Bronchial epithelial cell (primary cell): Measurements from ENCODE around the gene AWAT2. TPM values are rescaled to one million over a fixed set of nuclear protein-coding genes. Genes with fewer than 3 reads are reported as not detected.
A peak's percentile ranks its signal among the peaks of the same experiment; 100 is the strongest.

Experiments used
- DNase-seq: peaks from one replicate; pipeline ENCODE4 v3.0.0-alpha.2; 2010; ENCODE audit warnings: low read depth
- FAIRE-seq: peaks from 2 replicates; lab custom pipeline; 2011; peaks lifted over from hg19 to GRCh38; lab: Jason Lieb, UNC
- H3K27me3 ChIP-seq: 2 replicates; pipeline ENCODE4 v1.5.1; 2011; ENCODE audit warnings: low read length; ENCODE audit not compliant: control insufficient read depth, insufficient read depth
- H3K36me3 ChIP-seq: 2 replicates; pipeline ENCODE4 v1.5.1; 2011; ENCODE audit warnings: low read length; ENCODE audit not compliant: control insufficient read depth, insufficient read depth
- H3K4me3 ChIP-seq: 2 replicates; pipeline ENCODE4 v1.5.1; 2011; ENCODE audit warnings: mild to moderate bottlenecking, low read depth, low read length, control low read depth
- total RNA-seq: library from RNA; depleted of rRNA; stranded (reverse); fragments of >200 nt; gene quantifications from 2 replicates; pipeline ENCODE4 v1.2.1, GENCODE V29; 2014
- TF ChIP-seq, protein P1 (sequence below): IDR thresholded peaks from 2 replicates; pipeline ENCODE4 v1.5.1; 2011; ENCODE audit warnings: mild to moderate bottlenecking, moderate library complexity, low read length, control low read depth, inconsistent platforms; ENCODE audit not compliant: insufficient read depth, severe bottlenecking

Gene AWAT2
- total RNA-seq, 1 donor from 2014 or later, result not detected

DNA sequence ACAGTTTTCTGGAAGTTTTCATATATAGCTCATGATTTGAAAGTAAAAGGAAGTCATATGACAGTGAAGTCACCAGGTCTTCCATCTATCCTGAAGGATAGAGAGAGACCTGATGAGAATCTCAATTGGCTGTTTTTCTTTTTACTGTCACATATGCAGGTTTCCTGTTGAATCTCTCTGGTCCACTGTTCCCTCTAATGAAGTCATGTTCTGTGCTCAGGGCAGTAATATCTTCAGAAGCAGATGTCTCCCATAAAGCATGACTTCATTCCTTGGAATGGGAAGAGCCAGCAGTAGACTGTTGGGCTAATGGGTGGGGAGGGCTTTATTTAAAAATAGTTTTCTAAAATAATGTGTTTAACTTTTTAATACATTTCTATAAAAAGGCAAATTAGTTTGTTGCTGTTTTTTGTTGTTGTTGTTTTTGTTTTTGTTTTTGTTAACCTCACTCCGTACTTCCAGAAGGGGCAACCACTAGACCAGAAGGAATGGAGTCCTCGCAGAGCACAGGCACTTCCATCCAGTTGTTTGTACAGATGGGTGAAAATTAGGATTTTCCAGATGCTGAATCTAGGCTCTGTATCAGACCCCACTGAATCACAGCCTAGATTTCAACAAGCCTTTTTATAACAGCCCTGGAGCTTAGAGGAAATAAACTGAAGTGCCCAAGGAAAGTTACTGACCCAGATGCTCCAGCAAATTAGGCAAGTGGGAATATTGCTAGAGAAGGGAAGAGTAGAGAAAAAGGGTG is 54.2 kb downstream of the AWAT2 start:
- TF ChIP-seq, protein P1, sequence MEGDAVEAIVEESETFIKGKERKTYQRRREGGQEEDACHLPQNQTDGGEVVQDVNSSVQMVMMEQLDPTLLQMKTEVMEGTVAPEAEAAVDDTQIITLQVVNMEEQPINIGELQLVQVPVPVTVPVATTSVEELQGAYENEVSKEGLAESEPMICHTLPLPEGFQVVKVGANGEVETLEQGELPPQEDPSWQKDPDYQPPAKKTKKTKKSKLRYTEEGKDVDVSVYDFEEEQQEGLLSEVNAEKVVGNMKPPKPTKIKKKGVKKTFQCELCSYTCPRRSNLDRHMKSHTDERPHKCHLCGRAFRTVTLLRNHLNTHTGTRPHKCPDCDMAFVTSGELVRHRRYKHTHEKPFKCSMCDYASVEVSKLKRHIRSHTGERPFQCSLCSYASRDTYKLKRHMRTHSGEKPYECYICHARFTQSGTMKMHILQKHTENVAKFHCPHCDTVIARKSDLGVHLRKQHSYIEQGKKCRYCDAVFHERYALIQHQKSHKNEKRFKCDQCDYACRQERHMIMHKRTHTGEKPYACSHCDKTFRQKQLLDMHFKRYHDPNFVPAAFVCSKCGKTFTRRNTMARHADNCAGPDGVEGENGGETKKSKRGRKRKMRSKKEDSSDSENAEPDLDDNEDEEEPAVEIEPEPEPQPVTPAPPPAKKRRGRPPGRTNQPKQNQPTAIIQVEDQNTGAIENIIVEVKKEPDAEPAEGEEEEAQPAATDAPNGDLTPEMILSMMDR, result no peak
- DNase-seq, result no peak
- no peak for FAIRE-seq
- Histone ChIP-seq H3K36me3 (no peaks in the 10 kb centered on the region), H3K27me3 (no peaks in the 10 kb centered on the region), H3K4me3 (no peak overlapping the region)

DNA sequence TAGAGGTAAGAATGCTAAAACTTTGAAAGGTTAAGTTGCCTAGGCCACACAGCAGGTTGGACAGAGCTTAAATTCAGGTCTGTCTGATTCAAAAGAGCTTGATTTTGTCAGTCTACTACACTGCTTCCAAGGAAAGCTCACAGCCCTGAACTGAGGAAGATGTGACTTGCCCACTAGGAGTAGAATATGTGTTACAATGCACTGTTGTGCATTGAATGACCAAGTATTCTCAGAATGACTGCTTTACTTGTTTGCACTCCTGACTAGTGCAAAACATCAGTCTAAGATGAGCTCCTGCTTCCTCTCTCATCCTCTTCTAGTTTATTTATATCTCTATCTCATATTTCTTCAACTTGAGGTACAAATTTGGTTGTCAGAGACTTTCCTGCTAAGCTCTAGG is 56.2 kb downstream of the AWAT2 start:
- DNase-seq (no peak), FAIRE-seq (peak; percentile 32)
- Histone ChIP-seq H3K36me3 (no peaks in the 10 kb centered on the region), H3K27me3 (no peaks in the 10 kb centered on the region), H3K4me3 (no peak overlapping the region)
- TF ChIP-seq, protein P1, result no peak

DNA sequence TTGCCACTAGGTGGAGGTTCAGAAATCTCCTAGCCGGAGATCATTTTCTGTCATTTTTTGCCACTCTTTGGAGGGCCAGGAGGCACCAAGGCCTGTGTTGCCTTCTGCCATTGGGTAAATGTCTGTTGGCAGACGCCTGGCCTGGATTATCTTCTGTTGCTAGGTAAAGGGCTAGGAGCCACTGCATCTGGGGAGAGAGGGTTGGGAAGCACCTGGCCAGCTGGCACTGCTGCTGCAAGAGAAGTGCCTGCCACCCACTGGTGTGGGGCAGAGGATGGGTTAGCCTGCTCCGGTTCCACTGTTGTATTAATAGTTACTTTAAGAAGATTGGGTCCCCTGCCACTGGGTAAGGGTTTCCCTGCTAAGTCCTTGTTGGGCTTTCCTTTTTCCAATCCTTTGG is 58.1 kb downstream of the AWAT2 start:
- DNase-seq (no peak), FAIRE-seq (no peak)
- Histone ChIP-seq H3K27me3 (no peaks in the 10 kb centered on the region), H3K36me3 (no peaks in the 10 kb centered on the region), H3K4me3 (no peak overlapping the region)
- TF ChIP-seq, protein P1, result no peak

Other genes with a start within 250 kb of the AWAT2 start
- not detected in 2 replicates for gene OTUD6A, start 12.5 kb upstream of the AWAT2 start, total RNA-seq
- gene IGBP1, start 83.5 kb upstream of the AWAT2 start, total RNA-seq, result 75.8 and 107 TPM in 2 replicates
- gene DGAT2L6, start 127.5 kb upstream of the AWAT2 start, total RNA-seq, result not detected in 2 replicates
- gene AWAT1, start 184.7 kb upstream of the AWAT2 start, total RNA-seq, result not detected in 2 replicates
- 0.13 TPM in 1 of 2 replicates, not detected in the other for gene P2RY4, start 210.3 kb upstream of the AWAT2 start, total RNA-seq
- gene ARR3, start 218.4 kb upstream of the AWAT2 start, total RNA-seq, result not detected in 2 replicates
- not detected in 2 replicates for gene RAB41, start 232.2 kb upstream of the AWAT2 start, total RNA-seq
- gene PDZD11, start 240.0 kb upstream of the AWAT2 start, total RNA-seq, result 18.7 and 31.0 TPM in 2 replicates
- gene KIF4A, start 240.2 kb upstream of the AWAT2 start, total RNA-seq, result 0.26 and 0.64 TPM in 2 replicates